ENCODE results near the gene ARX. TPM values are rescaled to one million over a fixed set of nuclear protein-coding genes. Genes with fewer than 3 reads are reported as not detected.

The ARX gene
- total RNA-seq, 1 experiment from 2014 or later: 0.24 TPM

DNA sequence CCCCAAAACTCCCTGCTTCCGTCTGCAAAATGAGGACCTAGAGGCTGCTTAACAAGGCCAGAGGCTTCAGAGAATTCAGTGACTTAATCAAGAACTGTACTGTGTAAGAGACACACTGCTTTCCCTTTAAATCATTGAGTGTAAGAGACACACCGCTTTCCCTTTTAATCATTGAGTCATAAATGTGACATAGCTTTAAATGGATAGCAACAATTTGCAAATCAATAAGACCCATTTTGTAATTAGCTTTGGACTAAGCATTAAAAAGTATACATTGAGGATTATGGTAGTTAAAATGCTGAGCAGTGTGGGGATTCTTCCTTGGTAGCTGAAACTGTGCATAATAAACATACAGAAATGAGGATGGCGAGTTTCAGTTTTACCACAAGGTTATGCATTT lies 31.8 kb downstream of the ARX start:
- Histone ChIP-seq H3K4ac (ENCODE audit: low read depth, low read length) (no peak overlapping the region), H3K23ac (ENCODE audit: insufficient read length, low read depth, low read length) (no peak overlapping the region), H3T11ph (ENCODE audit: low read length) (no peak overlapping the region), H2BK12ac (ENCODE audit: insufficient read length, low read depth, low read length) (no peak overlapping the region), H2BK15ac (ENCODE audit: low read depth, low read length) (no peak overlapping the region), H3K27ac (ENCODE audit: insufficient read length, low read depth, low read length) (no peak overlapping the region), H2AK5ac (ENCODE audit: insufficient read length, low read length) (no peak overlapping the region), H2BK5ac (ENCODE audit: insufficient read length, low read length) (no peak overlapping the region), H2BK120ac (ENCODE audit: low read depth, low read length, poor library complexity, severe bottlenecking) (no peak overlapping the region), H3K18ac (ENCODE audit: insufficient read length, low read depth, low read length) (no peak overlapping the region), H4K8ac (replicated peaks; ENCODE audit: insufficient read length, low read depth, low read length) (no peak overlapping the region), H3K27me3 (ENCODE audit: insufficient read depth, low read length) (no peaks in the 10 kb centered on the region), H3K4me2 (ENCODE audit: insufficient read depth, insufficient read length, low read length) (no peak overlapping the region), H4K5ac (ENCODE audit: insufficient read length, low read depth, low read length) (no peak overlapping the region), H3K4me1 (ENCODE audit: insufficient read depth, low read length) (no peaks in the 10 kb centered on the region), H3K23me2 (ENCODE audit: insufficient read length, low read depth, low read length, poor library complexity, severe bottlenecking) (no peaks in the 10 kb centered on the region), H4K20me1 (ENCODE audit: control insufficient read depth, insufficient read depth, insufficient read length) (no peaks in the 10 kb centered on the region), H3K79me1 (ENCODE audit: insufficient read depth, low read depth, low read length, poor library complexity, severe bottlenecking) (no peaks in the 10 kb centered on the region), H3K79me2 (ENCODE audit: insufficient read depth, low read length) (no peaks in the 10 kb centered on the region), H2BK20ac (ENCODE audit: low read depth, low read length, poor library complexity, severe bottlenecking) (no peak overlapping the region), H3K14ac (ENCODE audit: insufficient read depth, low read length) (no peak overlapping the region), H3K56ac (ENCODE audit: insufficient read length, low read depth, low read length) (no peak overlapping the region), H3K9ac (ENCODE audit: extremely low read depth, insufficient read length, low read length) (no peak overlapping the region), H4K91ac (ENCODE audit: insufficient read length, low read depth, low read length) (no peak overlapping the region), H2AFZ (ENCODE audit: low read length) (no peak overlapping the region), H3K9me3 (ENCODE audit: control insufficient read depth, low read depth, low read length) (no peaks in the 10 kb centered on the region)
- H3K4me3 Mint-ChIP-seq: no peak overlapping the region
- no peak for DNase-seq
- H3K27ac Mint-ChIP-seq: peak overlapping the region in 1 of 3 experiments; percentile 26; a peak in 1 of 7 replicates
- H3K4me1 Mint-ChIP-seq: peaks cover 4 to 12% of the 10 kb centered on the region in 2 experiments; a peak in 2 of 4 replicates
- H3K9me3 Mint-ChIP-seq: no peaks in the 10 kb centered on the region
- H3K36me3 Mint-ChIP-seq (ENCODE audit: insufficient read depth in 1 of 3, low read depth in 3 of 3): peaks cover 0 to 4% (median 4%) of the 10 kb centered on the region in 3 experiments; a peak in 1 of 7 replicates
- no peaks in the 10 kb centered on the region for H3K27me3 Mint-ChIP-seq (ENCODE audit: low read depth)
- WGBS (ENCODE audit: extremely low coverage, insufficient read length, low lambda C conversion rate): no CpG with 5 or more reads among the region's 3 CpGs
- no peak for TF ChIP-seq CTCF (conservative IDR thresholded peaks at IDR 0.05)
